Kidney (tissue), 14 donors: ENCODE measurements around the gene TEAD1. TPM values are rescaled to one million over a fixed set of nuclear protein-coding genes. Genes with fewer than 3 reads are reported as not detected.
A peak's percentile ranks its signal among the peaks of the same experiment; 100 is the strongest.

Source experiments
- DNase-seq, 5 donors: peaks; one replicate each; pipeline ENCODE4 v3.0.0-alpha.2; 2013 to 2020
- FAIRE-seq: peaks from 2 replicates; lab custom pipeline; 2012; peaks lifted over from hg19 to GRCh38; lab: Jason Lieb, UNC
- H3K27ac ChIP-seq, 2 donors: one replicate each; pipeline ENCODE4 v1.7.0; 2013; ENCODE audit warnings: low read depth in 2 of 2, low read length in 2 of 2, inconsistent platforms in 1 of 2
- H3K27me3 ChIP-seq: one replicate; pipeline ENCODE4 v1.7.1; 2013; ENCODE audit warnings: low read length, inconsistent platforms; ENCODE audit not compliant: control insufficient read depth, insufficient read depth
- H3K36me3 ChIP-seq, 3 donors: one replicate each; pipeline versions ENCODE4 v1.7.0 to v1.7.1; 2013; ENCODE audit warnings: low read length in 3 of 3, control low read depth in 1 of 3, inconsistent platforms in 1 of 3; ENCODE audit not compliant: insufficient read depth in 3 of 3, control insufficient read depth in 2 of 3
- H3K4me1 ChIP-seq, 3 donors: one replicate each; pipeline versions ENCODE4 v1.7.0 to v1.7.1; 2013; ENCODE audit warnings: low read length in 3 of 3, inconsistent platforms in 1 of 3, low read depth in 1 of 3; ENCODE audit not compliant: control insufficient read depth in 2 of 3, insufficient read depth in 2 of 3
- H3K4me3 ChIP-seq, 3 donors: one replicate each; pipeline versions ENCODE4 v1.7.0 to v1.8.1; 2013; ENCODE audit warnings: low read length in 3 of 3, control low read depth in 1 of 3, inconsistent platforms in 1 of 3
- H3K9ac ChIP-seq, 3 donors: one replicate each; pipeline versions ENCODE4 v1.7.0 to v1.7.1; 2013; ENCODE audit warnings: low read length in 3 of 3, control low read depth in 1 of 3, inconsistent platforms in 1 of 3
- H3K9me3 ChIP-seq, 3 donors: one replicate each; pipeline versions ENCODE4 v1.7.0 to v1.7.1; 2013; ENCODE audit warnings: low read length in 3 of 3, control low read depth in 1 of 3, inconsistent platforms in 1 of 3; ENCODE audit not compliant: control insufficient read depth in 2 of 3, insufficient read depth in 1 of 3
- intact Hi-C: fragments of 100-400 bp; cut with DNase I; formaldehyde crosslinking; loops from one replicate; pipeline ENCODE4 v1.11.1; 2022
- polyA plus RNA-seq: library from polyadenylated mRNA; stranded (reverse); fragments of 350-450 nt; fragmentation: Illumina TruSeq; extraction: RNeasy Lipid Tissue Mini Kit (QIAGEN cat#74804); gene quantifications from one replicate; pipeline ENCODE4 v1.2.3, GENCODE V29; 2014; ENCODE audit warnings: low read depth, low replicate concordance; ENCODE audit not compliant: insufficient read depth
- total RNA-seq: library from RNA; stranded (reverse); fragmentation: NEBNext Ultra II Directional; extraction: Animal tissue kit (Norgen Biotek cat#: 25700); gene quantifications from one replicate; pipeline ENCODE4 v1.2.1, GENCODE V29; 2021
- TF ChIP-seq, protein P1 (sequence below): IDR thresholded peaks from 3 replicates; pipeline ENCODE4 v1.5.1; 2012; ENCODE audit warnings: mild to moderate bottlenecking, moderate library complexity, borderline replicate concordance; ENCODE audit not compliant: insufficient read depth; ENCODE audit errors: extremely low read depth
- donor health status: control.
- donor health status: control.
- donor health status: control.
- donor health status: control.
- donor health status: control.
- donor health status: DM: yes; HTN: yes; CAD: no.
- donor health status: Normal renal cell carcinoma (clear cell type).

TEAD1 gene
- total and polyA plus RNA-seq, 2 donors from 2014 or later, result 7.6 to 77.2 TPM

DNA sequence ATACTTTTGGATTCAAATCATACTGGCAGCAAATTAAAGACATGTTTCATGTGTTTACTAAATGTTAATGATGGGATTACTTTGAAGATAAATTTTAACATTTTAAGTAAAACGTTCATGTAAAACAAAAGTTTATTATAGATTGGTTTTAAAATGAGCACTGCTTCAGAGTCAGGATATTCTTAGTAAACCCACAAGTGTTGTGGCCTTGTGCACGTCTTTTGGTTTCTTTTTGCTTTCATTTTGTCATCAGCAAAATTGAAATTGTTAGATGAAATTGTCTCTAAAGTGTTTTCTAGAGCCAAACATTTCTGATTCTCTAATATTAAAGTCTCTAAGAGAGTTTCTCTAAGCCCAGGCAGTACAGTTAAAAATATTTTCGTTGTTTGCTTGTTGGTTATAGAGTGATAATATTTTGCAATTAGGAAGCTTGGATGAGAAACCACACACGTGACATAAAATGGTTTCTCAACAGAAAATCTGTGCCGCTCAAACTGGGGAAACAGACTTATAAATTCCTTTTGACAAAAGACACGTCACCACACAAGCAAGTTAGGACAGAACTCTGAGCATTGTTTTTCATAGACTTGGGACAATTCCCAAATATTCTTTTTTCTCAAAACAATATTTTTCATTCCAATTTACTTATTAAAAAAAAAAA, 164.4 kb downstream of the TEAD1 start:
- FAIRE-seq (no peak), DNase-seq (no peak)
- Histone ChIP-seq H3K4me3 (no peak overlapping the region), H3K27me3 (no peaks in the 10 kb centered on the region), H3K4me1 (peaks cover 6 to 26% (median 13%) of the 10 kb centered on the region in 3 donors), H3K9ac (no peak overlapping the region), H3K36me3 (no peaks in the 10 kb centered on the region), H3K9me3 (no peaks in the 10 kb centered on the region), H3K27ac (no peak overlapping the region)
- TF ChIP-seq, protein P1, sequence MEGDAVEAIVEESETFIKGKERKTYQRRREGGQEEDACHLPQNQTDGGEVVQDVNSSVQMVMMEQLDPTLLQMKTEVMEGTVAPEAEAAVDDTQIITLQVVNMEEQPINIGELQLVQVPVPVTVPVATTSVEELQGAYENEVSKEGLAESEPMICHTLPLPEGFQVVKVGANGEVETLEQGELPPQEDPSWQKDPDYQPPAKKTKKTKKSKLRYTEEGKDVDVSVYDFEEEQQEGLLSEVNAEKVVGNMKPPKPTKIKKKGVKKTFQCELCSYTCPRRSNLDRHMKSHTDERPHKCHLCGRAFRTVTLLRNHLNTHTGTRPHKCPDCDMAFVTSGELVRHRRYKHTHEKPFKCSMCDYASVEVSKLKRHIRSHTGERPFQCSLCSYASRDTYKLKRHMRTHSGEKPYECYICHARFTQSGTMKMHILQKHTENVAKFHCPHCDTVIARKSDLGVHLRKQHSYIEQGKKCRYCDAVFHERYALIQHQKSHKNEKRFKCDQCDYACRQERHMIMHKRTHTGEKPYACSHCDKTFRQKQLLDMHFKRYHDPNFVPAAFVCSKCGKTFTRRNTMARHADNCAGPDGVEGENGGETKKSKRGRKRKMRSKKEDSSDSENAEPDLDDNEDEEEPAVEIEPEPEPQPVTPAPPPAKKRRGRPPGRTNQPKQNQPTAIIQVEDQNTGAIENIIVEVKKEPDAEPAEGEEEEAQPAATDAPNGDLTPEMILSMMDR, result no peak
- intact Hi-C loops, result no loop called here

DNA sequence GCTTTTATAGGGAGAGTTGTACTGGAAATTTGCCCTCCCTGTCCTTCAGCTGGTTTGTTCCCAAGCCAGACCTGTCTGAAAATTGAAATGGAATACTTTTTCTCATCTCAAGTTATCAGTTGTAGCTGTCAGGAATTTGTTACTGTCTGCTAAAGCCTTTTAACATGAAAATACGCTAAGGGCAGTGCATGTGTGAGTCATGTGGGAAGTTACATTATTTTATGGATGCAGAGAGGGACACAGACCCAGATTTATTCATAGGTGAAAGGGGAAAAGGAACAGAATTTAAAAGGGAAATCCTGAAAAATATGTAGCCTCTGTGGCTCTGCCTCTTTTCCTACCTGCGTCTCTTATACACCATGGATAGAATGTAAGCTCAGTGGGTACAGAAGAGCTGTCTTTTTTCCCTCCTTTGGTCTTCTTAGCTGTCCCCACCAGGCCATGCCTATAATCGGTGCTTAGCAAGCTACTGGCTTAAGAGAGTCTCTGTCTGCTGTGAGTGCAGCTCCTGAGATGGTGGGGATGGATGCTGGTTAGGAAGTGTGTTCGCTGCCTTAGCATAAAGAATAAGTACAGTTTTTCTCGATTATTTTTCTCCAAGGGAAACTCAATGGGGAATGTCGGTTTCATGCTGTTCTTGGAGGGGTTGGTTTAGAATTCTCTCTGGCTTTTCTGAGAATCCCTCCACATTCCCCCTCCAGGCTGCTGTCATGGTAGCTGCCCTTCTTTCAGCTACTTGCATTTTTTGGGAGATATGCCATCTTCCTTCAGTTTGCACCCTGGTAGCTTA, 166.8 kb downstream of the TEAD1 start:
- Histone ChIP-seq H3K4me3 (no peak overlapping the region), H3K27ac (no peak overlapping the region), H3K9me3 (no peaks in the 10 kb centered on the region), H3K4me1 (peaks cover 9 to 36% (median 17%) of the 10 kb centered on the region in 3 donors), H3K27me3 (no peaks in the 10 kb centered on the region), H3K36me3 (no peaks in the 10 kb centered on the region), H3K9ac (no peak overlapping the region)
- TF ChIP-seq, protein P1, result no peak
- intact Hi-C loops, result no loop called here
- no peak for FAIRE-seq
- no peak for DNase-seq

DNA sequence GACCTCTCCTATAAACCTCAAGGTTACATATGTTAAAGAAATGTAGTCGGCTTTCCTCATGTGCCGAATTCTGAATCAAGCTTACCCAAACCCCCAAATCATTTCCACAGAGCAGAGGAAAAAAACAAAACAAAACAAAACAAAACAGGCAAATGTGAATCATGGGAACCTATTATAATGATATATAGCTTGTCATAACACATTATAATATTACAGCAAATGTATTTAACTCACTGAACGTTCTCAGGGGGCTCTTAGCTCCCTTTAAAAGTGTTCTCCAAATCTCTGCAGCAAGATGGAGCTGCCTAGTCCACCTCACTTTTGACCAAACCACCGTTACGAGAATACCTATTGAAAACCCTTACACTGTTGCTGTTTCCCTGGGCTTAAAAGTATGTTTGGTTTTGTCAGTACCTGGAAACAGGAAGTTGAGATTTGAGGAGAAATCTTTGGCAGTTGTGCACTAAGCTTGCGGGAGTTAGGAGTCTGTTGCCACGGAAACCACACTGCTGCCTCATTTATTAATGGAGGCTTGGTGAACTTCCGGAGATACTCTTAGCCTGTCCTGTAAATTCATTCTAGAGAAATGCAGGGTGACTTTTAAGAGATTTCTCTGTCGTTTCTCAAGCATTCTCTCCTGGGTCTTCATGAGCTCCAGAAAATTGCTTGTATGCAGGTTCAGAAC, 167.9 kb downstream of the TEAD1 start:
- TF ChIP-seq, protein P1, result no peak
- FAIRE-seq, result no peak
- no peaks in the 10 kb centered on the region for H3K9me3 ChIP-seq
- no peaks in the 10 kb centered on the region for H3K36me3 ChIP-seq
- H3K27ac ChIP-seq, result peak overlapping the region; percentile 2 to 59
- intact Hi-C loops, result no loop called here
- H3K4me1 ChIP-seq, result peaks cover 11 to 41% (median 20%) of the 10 kb centered on the region in 3 donors
- H3K27me3 ChIP-seq, result no peaks in the 10 kb centered on the region
- peak overlapping the region; percentile 10 to 41 (median 36) for H3K4me3 ChIP-seq
- peak in 4 of 5 donors; percentile 63 to 94 (median 82) for DNase-seq
- H3K9ac ChIP-seq, result peak overlapping the region in 2 of 3 donors; percentile 1 to 11
